ENCODE data around the gene EMC9.

Gene EMC9

DNA sequence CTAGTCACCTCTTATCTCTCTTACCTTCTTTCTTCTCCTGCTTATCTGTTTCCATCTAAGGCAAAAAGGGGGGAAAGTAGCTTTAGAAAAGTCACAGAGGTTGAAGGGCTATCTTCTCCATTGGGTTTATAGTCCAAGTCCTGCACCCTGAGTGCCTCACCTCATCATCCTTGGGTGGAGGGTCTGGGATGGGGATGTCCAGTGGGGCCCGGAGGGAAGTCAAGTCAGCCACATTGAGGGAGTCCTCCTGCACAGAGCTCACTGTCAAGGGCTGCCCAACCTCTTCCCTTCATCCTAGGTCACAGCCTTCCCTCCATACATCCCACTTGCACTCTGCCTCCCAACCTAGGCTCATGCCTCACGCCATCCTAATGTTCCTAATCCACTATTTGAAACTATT lies 3.8 kb upstream of the EMC9 start:
- Histone ChIP-seq H4K20me1 (ENCODE audit: control insufficient read depth, insufficient read depth, low read depth, low read length) (peaks cover 3% of the 10 kb centered on the region; the same call in 1 of the 2 replicates), H3K9me2 (replicated peaks; ENCODE audit: control insufficient read depth, low read length) (no peaks in the 10 kb centered on the region), H3K36me3 (ENCODE audit: control insufficient read depth, low read length) (peaks cover 58% of the 10 kb centered on the region), H3K9me3 (ENCODE audit: control insufficient read depth, insufficient read depth, low read length) (no peaks in the 10 kb centered on the region), H3K4me3 (ENCODE audit: low read length) (peak overlapping the region; percentile 82), H3K79me2 (ENCODE audit: control insufficient read depth, low read length) (peaks cover 49% of the 10 kb centered on the region), H3K4me2 (ENCODE audit: low read length) (peak overlapping the region; percentile 99), H3K27ac (ENCODE audit: low read depth, low read length) (no peak overlapping the region), H3K27me3 (ENCODE audit: control insufficient read depth, low read length) (no peaks in the 10 kb centered on the region), H3F3A (ENCODE audit: control insufficient read depth, insufficient read depth) (0 out of 2 replicates have a peak, but pooled peaks cover 3% of the 10 kb centered on the region), H3K4me1 (ENCODE audit: control insufficient read depth, low read length) (peaks cover 30% of the 10 kb centered on the region)
- TF ChIP-seq, protein P1, sequence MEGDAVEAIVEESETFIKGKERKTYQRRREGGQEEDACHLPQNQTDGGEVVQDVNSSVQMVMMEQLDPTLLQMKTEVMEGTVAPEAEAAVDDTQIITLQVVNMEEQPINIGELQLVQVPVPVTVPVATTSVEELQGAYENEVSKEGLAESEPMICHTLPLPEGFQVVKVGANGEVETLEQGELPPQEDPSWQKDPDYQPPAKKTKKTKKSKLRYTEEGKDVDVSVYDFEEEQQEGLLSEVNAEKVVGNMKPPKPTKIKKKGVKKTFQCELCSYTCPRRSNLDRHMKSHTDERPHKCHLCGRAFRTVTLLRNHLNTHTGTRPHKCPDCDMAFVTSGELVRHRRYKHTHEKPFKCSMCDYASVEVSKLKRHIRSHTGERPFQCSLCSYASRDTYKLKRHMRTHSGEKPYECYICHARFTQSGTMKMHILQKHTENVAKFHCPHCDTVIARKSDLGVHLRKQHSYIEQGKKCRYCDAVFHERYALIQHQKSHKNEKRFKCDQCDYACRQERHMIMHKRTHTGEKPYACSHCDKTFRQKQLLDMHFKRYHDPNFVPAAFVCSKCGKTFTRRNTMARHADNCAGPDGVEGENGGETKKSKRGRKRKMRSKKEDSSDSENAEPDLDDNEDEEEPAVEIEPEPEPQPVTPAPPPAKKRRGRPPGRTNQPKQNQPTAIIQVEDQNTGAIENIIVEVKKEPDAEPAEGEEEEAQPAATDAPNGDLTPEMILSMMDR (IDR thresholded peaks at IDR 0.05; ENCODE audit: low read depth, low read length, poor library complexity, severe bottlenecking) = no peak
- TF ChIP-seq EZH2phosphoT487 (IDR thresholded peaks at IDR 0.05; ENCODE audit: borderline replicate concordance, low read length) = no peak

DNA sequence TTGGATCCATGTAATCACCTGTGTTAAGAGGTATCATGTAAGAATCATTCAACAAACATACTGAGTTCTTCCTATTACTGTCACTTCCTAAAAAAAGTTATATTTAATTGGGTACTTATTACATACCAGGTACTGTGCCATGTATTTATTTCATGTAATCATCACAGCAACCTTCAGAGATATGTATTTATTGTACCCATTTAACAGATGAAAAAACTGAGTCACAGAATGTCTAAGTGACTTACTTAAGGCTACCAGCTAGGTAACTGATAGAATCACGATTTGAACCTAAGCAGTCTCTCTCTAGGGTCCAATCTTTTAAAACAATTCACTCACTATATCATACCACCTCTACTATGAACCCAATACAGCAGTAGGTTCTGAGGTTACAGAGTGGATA lies 3.1 kb upstream of the EMC9 start:
- H3K4me1 ChIP-seq (ENCODE audit: control insufficient read depth, low read length) = peaks cover 34% of the 10 kb centered on the region
- TF ChIP-seq, protein P1 (IDR thresholded peaks at IDR 0.05; ENCODE audit: low read depth, low read length, poor library complexity, severe bottlenecking) = no peak
- TF ChIP-seq EZH2phosphoT487 (IDR thresholded peaks at IDR 0.05; ENCODE audit: borderline replicate concordance, low read length) = no peak

DNA sequence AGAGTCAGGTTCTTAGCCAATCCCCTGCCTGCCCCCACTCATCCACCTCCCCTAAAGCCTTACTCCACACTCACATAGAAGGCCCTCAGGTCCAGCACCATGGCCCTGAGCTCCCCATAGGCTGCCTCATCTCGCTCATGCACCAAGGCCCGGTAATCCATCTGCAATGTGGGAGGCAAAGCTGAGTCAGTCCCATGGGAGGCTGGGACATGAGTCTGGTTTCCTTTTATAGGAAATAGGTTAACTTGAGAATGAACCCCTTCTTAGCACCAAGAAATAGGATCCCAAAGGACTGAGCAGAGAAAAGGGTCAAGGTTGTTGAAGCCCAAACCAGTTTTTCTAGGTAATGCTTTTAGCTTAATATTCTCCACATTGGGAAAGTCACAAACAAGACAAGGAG lies 2.1 kb upstream of the EMC9 start:
- H3K9me2 ChIP-seq (replicated peaks; ENCODE audit: control insufficient read depth, low read length) = no peaks in the 10 kb centered on the region
- H3K4me1 ChIP-seq (ENCODE audit: control insufficient read depth, low read length) = peaks cover 37% of the 10 kb centered on the region
- peaks cover 56% of the 10 kb centered on the region for H3K36me3 ChIP-seq (ENCODE audit: control insufficient read depth, low read length)
- no peaks in the 10 kb centered on the region for H3K27me3 ChIP-seq (ENCODE audit: control insufficient read depth, low read length)
- no peak overlapping the region for H3K4me2 ChIP-seq (ENCODE audit: low read length)
- peaks cover 3% of the 10 kb centered on the region; the same call in 1 of the 2 replicates for H4K20me1 ChIP-seq (ENCODE audit: control insufficient read depth, insufficient read depth, low read depth, low read length)
- H3K79me2 ChIP-seq (ENCODE audit: control insufficient read depth, low read length) = peaks cover 54% of the 10 kb centered on the region
- no peak overlapping the region for H3K27ac ChIP-seq (ENCODE audit: low read depth, low read length)
- no peak overlapping the region for H3K4me3 ChIP-seq (ENCODE audit: low read length)
- H3F3A ChIP-seq (ENCODE audit: control insufficient read depth, insufficient read depth) = 0 out of 2 replicates have a peak, but pooled peaks cover 3% of the 10 kb centered on the region
- no peaks in the 10 kb centered on the region for H3K9me3 ChIP-seq (ENCODE audit: control insufficient read depth, insufficient read depth, low read length)
- TF ChIP-seq, protein P1 (IDR thresholded peaks at IDR 0.05; ENCODE audit: low read depth, low read length, poor library complexity, severe bottlenecking) = no peak
- no peak for TF ChIP-seq EZH2phosphoT487 (IDR thresholded peaks at IDR 0.05; ENCODE audit: borderline replicate concordance, low read length)

More for the DNA sequence above, 3.1 kb upstream of the EMC9 start:
- H3K9me3 ChIP-seq (ENCODE audit: control insufficient read depth, insufficient read depth, low read length) = no peaks in the 10 kb centered on the region
- no peaks in the 10 kb centered on the region for H3K9me2 ChIP-seq (replicated peaks; ENCODE audit: control insufficient read depth, low read length)
- peaks cover 3% of the 10 kb centered on the region; the same call in 1 of the 2 replicates for H4K20me1 ChIP-seq (ENCODE audit: control insufficient read depth, insufficient read depth, low read depth, low read length)
- H3K4me2 ChIP-seq (ENCODE audit: low read length) = no peak overlapping the region
- 0 out of 2 replicates have a peak, but pooled peaks cover 3% of the 10 kb centered on the region for H3F3A ChIP-seq (ENCODE audit: control insufficient read depth, insufficient read depth)
- no peak overlapping the region for H3K4me3 ChIP-seq (ENCODE audit: low read length)
- peaks cover 55% of the 10 kb centered on the region for H3K79me2 ChIP-seq (ENCODE audit: control insufficient read depth, low read length)
- H3K36me3 ChIP-seq (ENCODE audit: control insufficient read depth, low read length) = peaks cover 54% of the 10 kb centered on the region
- no peak overlapping the region for H3K27ac ChIP-seq (ENCODE audit: low read depth, low read length)
- H3K27me3 ChIP-seq (ENCODE audit: control insufficient read depth, low read length) = no peaks in the 10 kb centered on the region

All from DOHH2 (cell line).